ENCODE measurements around the gene DBP. TPM values are rescaled to one million over a fixed set of nuclear protein-coding genes. Genes with fewer than 3 reads are reported as not detected.

The DBP gene
- total and polyA plus RNA-seq, 2 of the 13 experiments (the other 11 are each of a cell fraction or from before 2014, with no cell fraction given), result 1.7 to 5.8 TPM

DNA sequence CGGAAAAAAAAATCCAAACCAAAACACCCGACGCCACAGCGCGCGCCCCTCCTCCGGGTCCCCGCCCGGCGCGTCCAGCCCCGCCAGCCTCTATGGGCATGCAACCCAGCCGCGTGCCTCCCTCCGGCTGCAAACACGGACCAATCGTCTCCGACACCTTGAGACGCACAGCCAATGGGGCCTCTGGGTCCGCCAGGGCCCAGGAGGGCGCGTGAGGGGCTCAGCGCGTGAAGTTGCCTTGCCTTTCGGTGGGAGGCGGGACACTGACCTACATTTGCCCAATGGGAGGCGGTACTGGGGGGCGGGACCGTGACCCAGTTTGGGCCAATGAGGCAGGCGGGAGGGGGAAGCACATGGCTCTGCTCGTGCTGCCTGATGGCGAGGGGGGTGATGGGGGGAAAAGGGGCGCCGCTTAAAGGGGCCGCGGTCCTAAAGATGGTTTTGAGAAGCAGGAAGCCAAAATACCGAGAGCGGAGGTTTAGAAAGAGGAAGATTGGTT lies 319 bp upstream of the DBP start (continued):
- TF ChIP-seq, protein P1, sequence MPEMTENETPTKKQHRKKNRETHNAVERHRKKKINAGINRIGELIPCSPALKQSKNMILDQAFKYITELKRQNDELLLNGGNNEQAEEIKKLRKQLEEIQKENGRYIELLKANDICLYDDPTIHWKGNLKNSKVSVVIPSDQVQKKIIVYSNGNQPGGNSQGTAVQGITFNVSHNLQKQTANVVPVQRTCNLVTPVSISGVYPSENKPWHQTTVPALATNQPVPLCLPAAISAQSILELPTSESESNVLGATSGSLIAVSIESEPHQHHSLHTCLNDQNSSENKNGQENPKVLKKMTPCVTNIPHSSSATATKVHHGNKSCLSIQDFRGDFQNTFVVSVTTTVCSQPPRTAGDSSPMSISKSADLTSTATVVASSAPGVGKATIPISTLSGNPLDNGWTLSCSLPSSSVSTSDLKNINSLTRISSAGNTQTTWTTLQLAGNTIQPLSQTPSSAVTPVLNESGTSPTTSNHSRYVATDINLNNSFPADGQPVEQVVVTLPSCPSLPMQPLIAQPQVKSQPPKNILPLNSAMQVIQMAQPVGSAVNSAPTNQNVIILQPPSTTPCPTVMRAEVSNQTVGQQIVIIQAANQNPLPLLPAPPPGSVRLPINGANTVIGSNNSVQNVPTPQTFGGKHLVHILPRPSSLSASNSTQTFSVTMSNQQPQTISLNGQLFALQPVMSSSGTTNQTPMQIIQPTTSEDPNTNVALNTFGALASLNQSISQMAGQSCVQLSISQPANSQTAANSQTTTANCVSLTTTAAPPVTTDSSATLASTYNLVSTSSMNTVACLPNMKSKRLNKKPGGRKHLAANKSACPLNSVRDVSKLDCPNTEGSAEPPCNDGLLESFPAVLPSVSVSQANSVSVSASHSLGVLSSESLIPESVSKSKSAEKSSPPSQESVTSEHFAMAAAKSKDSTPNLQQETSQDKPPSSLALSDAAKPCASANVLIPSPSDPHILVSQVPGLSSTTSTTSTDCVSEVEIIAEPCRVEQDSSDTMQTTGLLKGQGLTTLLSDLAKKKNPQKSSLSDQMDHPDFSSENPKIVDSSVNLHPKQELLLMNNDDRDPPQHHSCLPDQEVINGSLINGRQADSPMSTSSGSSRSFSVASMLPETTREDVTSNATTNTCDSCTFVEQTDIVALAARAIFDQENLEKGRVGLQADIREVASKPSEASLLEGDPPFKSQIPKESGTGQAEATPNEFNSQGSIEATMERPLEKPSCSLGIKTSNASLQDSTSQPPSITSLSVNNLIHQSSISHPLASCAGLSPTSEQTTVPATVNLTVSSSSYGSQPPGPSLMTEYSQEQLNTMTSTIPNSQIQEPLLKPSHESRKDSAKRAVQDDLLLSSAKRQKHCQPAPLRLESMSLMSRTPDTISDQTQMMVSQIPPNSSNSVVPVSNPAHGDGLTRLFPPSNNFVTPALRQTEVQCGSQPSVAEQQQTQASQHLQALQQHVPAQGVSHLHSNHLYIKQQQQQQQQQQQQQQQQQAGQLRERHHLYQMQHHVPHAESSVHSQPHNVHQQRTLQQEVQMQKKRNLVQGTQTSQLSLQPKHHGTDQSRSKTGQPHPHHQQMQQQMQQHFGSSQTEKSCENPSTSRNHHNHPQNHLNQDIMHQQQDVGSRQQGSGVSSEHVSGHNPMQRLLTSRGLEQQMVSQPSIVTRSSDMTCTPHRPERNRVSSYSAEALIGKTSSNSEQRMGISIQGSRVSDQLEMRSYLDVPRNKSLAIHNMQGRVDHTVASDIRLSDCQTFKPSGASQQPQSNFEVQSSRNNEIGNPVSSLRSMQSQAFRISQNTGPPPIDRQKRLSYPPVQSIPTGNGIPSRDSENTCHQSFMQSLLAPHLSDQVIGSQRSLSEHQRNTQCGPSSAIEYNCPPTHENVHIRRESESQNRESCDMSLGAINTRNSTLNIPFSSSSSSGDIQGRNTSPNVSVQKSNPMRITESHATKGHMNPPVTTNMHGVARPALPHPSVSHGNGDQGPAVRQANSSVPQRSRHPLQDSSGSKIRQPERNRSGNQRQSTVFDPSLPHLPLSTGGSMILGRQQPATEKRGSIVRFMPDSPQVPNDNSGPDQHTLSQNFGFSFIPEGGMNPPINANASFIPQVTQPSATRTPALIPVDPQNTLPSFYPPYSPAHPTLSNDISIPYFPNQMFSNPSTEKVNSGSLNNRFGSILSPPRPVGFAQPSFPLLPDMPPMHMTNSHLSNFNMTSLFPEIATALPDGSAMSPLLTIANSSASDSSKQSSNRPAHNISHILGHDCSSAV (CRISPR knock-in tag; IDR thresholded peaks at IDR 0.05; ENCODE audit: borderline replicate concordance), result no peak
- no peak; the same call in 1 of the 2 replicates for TF ChIP-seq ZSCAN30 (CRISPR knock-in tag; IDR thresholded peaks at IDR 0.05)
- TF ChIP-seq, protein P2, sequence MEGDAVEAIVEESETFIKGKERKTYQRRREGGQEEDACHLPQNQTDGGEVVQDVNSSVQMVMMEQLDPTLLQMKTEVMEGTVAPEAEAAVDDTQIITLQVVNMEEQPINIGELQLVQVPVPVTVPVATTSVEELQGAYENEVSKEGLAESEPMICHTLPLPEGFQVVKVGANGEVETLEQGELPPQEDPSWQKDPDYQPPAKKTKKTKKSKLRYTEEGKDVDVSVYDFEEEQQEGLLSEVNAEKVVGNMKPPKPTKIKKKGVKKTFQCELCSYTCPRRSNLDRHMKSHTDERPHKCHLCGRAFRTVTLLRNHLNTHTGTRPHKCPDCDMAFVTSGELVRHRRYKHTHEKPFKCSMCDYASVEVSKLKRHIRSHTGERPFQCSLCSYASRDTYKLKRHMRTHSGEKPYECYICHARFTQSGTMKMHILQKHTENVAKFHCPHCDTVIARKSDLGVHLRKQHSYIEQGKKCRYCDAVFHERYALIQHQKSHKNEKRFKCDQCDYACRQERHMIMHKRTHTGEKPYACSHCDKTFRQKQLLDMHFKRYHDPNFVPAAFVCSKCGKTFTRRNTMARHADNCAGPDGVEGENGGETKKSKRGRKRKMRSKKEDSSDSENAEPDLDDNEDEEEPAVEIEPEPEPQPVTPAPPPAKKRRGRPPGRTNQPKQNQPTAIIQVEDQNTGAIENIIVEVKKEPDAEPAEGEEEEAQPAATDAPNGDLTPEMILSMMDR (CRISPR knock-in tag; IDR thresholded peaks at IDR 0.05), result no peak
- TF ChIP-seq TCF7 (IDR thresholded peaks at IDR 0.05; ENCODE audit: low read depth), result no peak
- TF ChIP-seq ATF7-NPFF (CRISPR knock-in tag; IDR thresholded peaks at IDR 0.05; ENCODE audit: low read depth), result peak; percentile 96; the same call in 1 of the 2 replicates
- TF ChIP-seq SNRNP70 (IDR thresholded peaks at IDR 0.05; ENCODE audit: low read depth, low read length), result no peak
- no peak for TF ChIP-seq SAFB2 (CRISPR knock-in tag; IDR thresholded peaks at IDR 0.05; ENCODE audit: borderline replicate concordance, low read depth)
- TF ChIP-seq, protein P3, sequence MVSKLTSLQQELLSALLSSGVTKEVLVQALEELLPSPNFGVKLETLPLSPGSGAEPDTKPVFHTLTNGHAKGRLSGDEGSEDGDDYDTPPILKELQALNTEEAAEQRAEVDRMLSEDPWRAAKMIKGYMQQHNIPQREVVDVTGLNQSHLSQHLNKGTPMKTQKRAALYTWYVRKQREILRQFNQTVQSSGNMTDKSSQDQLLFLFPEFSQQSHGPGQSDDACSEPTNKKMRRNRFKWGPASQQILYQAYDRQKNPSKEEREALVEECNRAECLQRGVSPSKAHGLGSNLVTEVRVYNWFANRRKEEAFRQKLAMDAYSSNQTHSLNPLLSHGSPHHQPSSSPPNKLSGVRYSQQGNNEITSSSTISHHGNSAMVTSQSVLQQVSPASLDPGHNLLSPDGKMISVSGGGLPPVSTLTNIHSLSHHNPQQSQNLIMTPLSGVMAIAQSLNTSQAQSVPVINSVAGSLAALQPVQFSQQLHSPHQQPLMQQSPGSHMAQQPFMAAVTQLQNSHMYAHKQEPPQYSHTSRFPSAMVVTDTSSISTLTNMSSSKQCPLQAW (CRISPR knock-in tag; IDR thresholded peaks at IDR 0.05), result peak; percentile 92
- TF ChIP-seq THYN1 (CRISPR knock-in tag; IDR thresholded peaks at IDR 0.05; ENCODE audit: borderline replicate concordance, low read depth), result no peak
- peak; percentile 91 for TF ChIP-seq ZNF749 (CRISPR knock-in tag; IDR thresholded peaks at IDR 0.05; ENCODE audit: borderline replicate concordance)
- no peak for TF ChIP-seq ZNF256 (CRISPR knock-in tag; conservative IDR thresholded peaks at IDR 0.05)
- TF ChIP-seq ZNF138 (CRISPR knock-in tag; IDR thresholded peaks at IDR 0.05; ENCODE audit: low read depth), result peak; percentile 87
- peak; percentile 64 for TF ChIP-seq HES4 (CRISPR knock-in tag; IDR thresholded peaks at IDR 0.05; ENCODE audit: borderline replicate concordance)
- TF ChIP-seq ZSCAN21 (CRISPR knock-in tag; IDR thresholded peaks at IDR 0.05; ENCODE audit: borderline replicate concordance), result peak; percentile 88; the same call in 1 of the 2 replicates
- TF ChIP-seq, protein P4, sequence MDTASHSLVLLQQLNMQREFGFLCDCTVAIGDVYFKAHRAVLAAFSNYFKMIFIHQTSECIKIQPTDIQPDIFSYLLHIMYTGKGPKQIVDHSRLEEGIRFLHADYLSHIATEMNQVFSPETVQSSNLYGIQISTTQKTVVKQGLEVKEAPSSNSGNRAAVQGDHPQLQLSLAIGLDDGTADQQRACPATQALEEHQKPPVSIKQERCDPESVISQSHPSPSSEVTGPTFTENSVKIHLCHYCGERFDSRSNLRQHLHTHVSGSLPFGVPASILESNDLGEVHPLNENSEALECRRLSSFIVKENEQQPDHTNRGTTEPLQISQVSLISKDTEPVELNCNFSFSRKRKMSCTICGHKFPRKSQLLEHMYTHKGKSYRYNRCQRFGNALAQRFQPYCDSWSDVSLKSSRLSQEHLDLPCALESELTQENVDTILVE (CRISPR knock-in tag; IDR thresholded peaks at IDR 0.05), result 0 out of 2 replicates have a peak, but pooled peaks have one; percentile 46
- TF ChIP-seq BRD4 (CRISPR knock-in tag; IDR thresholded peaks at IDR 0.05), result no peak
- no peak for TF ChIP-seq SP1 (IDR thresholded peaks at IDR 0.05)
- TF ChIP-seq SP1 (CRISPR knock-in tag; IDR thresholded peaks at IDR 0.05), result peak; percentile 67

All from HepG2 (cell line).